Hematopoietic multipotent progenitor cell treated with erythropoietin and hydrocortisone succinate and interleukin-3 and kit ligand, for 17 days (in vitro differentiated cells): ENCODE results near the gene PTPN22.
"Not testable (repeated sequence)": the region's sequence is repeated elsewhere in the genome, so short reads cannot be mapped to it uniquely, and the experiment has no call there.

Experiments
- DNase-seq: peaks from one replicate; pipeline ENCODE4 v3.0.0-alpha.2; 2015; ENCODE audit warnings: low spot score

Gene PTPN22

GRCh38 chr1:113852694-113853093, 18.8 kb downstream of the PTPN22 start:
- DNase-seq, result not testable (repeated sequence)

DNA sequence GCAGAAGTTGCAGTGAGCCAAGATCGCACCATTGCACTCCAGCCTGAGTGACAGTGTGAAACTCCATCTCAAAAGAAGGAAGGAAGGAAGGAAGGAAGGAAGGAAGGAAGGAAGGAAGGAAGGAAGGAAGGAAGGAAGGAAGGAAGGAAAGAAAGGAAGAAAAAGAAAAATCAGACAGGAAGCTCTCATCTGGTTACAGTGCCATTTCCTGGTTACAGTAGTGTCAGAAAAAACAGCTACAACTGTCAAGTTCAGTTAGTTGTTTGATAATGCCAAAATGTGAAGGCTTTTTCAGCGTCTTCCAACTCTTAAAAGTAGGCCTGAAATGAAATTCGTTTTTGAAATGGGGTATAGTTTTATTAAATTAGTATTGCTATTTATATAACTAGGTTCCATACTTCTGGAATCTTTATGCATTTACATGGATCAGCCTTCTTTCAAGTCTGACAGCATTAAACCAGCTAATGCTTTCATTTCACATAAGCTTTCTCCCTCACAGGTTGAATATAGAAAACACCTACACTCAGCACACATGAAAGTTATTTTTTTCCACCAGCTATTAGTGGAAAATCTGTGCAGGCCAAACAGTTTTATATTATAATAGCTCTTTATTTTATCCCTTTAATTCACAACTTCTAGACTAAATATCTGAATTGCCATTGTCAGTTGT, 21.2 kb downstream of the PTPN22 start:
- no peak for DNase-seq

GRCh38 chr1:113849072-113849471, 22.4 kb downstream of the PTPN22 start:
- DNase-seq, result no peak

- no peak for DNase-seq
Measured at GRCh38 chr1:113846391-113847035, 25.0 kb downstream of the PTPN22 start.

DNA sequence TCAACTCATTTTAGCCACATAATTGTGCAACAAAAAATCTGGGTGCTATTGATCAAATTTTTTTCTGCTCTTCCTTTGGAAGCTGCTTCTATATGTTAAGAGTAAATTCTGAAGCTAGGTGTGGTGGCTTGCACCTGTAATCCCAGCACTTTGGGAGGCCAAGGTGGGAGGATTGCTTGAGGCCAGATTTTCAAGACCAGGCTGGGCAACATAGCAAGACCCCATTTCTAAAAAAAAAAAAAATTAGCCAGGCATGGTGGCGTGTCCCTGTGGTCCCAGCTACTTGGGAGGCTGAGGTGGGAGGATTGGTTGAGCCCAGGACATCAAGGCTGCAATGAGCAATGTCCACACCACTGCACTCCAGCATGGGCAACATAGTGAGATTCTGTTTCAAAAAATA, 35.0 kb downstream of the PTPN22 start:
- DNase-seq, result no peak

GRCh38 chr1:113835686-113836290, 35.7 kb downstream of the PTPN22 start:
- peak; percentile 79 for DNase-seq

GRCh38 chr1:113834716-113835115, 36.8 kb downstream of the PTPN22 start:
- DNase-seq, result no peak

DNA sequence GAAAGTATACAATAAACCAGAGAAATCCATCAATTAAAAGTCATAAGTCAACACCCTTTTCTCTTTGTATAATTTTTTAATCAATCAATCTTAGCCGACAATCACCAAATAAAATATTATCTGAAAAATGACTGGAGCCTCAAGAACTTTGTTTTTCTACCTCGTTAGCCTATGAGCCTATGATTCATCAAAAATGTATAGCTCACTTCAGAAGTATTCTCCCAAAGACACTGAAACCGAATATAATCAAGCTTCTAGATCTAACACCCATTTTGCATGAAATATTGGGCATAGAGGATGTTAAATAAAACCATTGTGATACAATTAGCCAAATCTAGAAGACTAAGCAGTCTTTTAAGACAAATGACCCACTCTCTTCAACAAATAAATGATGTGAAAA, 41.5 kb downstream of the PTPN22 start:
- DNase-seq, result no peak

DNA sequence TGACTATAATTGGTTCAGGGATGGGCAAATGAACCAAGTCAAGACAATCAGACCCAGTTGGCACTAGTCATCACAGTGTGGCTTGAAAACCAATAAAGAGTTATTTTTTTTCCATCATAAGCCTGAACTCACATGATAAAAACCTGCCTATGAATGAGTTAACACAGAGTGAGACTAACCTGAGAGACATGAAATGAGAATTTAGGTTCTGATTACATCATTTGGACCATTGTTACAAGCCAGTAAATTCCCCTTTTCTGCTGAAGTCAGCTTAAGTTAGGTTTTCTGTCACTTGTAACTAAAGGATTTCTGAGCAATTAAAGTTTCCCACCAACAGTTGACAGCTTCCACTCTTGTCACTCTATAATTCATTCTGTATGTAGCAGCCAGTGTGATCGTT, 49.6 kb downstream of the PTPN22 start:
- DNase-seq, result no peak

DNA sequence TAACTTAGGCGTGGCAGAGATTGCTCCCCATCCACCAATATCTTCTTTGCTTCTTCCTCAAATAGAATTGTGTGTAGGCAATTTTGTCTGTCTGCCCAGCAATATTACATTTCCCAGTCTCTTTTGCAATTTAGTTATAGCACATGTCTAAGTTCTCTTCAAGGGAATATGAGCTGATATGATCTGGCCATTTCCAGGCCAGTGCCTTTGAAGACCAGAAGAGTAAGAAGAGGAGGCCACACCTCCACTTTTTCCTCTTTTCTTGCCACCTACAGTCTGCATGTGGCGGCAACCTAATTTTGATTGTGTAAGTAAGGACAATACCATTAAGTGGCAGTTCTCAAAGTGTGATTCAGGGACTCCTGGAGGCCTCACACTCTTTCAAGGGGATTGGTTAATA, 52.9 kb downstream of the PTPN22 start:
- no peak for DNase-seq

- no peak for DNase-seq
Measured at GRCh38 chr1:113813218-113813617, 58.3 kb downstream of the PTPN22 start.

DNA sequence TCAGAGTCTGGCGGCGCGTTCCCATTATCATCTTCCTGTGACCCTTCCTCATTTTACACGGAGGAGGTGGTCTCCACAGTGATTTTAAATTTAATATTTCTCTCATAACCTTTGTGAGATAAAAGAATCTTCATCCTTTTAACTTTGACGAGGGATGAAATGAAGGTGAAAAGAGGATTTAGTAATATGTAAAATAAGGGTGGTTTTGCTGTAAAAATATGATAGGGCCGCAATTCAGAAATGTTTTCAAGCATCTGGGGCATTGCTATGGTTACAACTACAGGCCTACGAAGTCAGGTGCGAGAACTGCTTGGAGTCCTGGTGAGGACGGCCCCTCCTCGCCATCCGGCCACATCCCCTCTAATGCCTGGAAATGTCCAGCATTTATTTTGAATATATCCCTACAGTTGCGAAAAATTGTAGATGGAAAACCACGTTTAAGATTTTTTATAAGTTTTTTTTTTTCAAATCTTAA, 58.8 kb downstream of the PTPN22 start:
- no peak for DNase-seq

- DNase-seq, result peak; percentile 97
Measured at GRCh38 chr1:113811888-113812660, 59.4 kb downstream of the PTPN22 start, which contains the start of gene RSBN1. Gene RSBN1, minus strand, starts transcription at chr1:113812476. Its CDS starts 64 bp downstream, at chr1:113812412.

GRCh38 chr1:113811156-113811887, 60.2 kb downstream of the PTPN22 start:
- peak; percentile 70 for DNase-seq

DNA sequence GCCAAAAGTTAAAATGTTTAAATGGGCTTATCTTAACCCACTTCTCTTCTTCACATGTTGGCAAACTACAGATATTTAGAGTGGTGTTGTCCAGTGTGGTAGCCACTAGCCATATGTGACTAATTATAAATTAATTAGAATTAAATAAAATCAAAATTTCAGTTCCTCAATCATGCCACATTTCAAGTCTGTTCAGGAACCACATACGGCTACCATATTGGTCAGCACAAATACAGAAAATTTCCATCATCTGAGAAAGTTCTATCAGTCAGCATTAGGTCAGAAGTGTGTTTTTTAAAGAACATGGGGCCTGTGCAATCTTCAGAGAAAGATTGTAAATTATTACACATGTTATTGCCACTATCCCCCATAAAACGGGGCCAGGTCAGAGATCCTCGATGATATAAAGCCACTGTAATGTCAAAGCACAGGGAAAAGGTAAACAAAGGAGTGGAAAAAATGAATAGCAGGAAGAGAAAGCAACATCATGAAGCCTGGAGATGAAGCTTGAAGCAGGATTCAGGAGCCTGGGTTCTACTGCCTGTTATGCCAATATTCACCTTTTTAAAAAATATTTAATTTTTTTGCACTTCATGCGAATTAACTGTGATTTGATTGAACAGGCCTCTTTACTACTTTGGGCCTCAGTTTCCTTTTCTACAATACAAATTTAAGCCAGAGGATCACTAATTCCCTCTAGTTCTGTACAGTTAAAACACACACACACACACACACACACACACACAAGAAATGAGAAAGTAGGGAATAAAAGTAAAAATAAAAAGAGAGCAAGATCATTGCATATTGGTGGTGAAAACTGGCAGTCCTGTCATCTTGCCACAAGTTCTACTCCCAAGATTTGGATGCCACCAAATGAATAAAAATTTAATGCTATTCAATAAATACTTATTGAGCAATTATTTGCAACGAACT, 61.6 kb downstream of the PTPN22 start:
- DNase-seq, result peak; percentile 24

- DNase-seq, result no peak
Measured at GRCh38 chr1:113808450-113809195, 62.9 kb downstream of the PTPN22 start.

GRCh38 chr1:113805639-113806038, 65.9 kb downstream of the PTPN22 start:
- no peak for DNase-seq

- no peak for DNase-seq
Measured at GRCh38 chr1:113805256-113805531, 66.3 kb downstream of the PTPN22 start.

- DNase-seq, result peak; percentile 80
Measured at GRCh38 chr1:113804421-113805255, 66.9 kb downstream of the PTPN22 start.
